Pulmonary artery endothelial cell (primary cell): ENCODE measurements around the gene USP17L25. TPM values are rescaled to one million over a fixed set of nuclear protein-coding genes. Genes with fewer than 3 reads are reported as not detected.
"Not testable (repeated sequence)": the region's sequence is repeated elsewhere in the genome, so short reads cannot be mapped to it uniquely, and the experiment has no call there.

Source experiments
- DNase-seq: peaks from one replicate; pipeline ENCODE4 v3.0.0-alpha.2; 2011; ENCODE audit warnings: low read depth, low spot score
- total RNA-seq: library from RNA; depleted of rRNA; stranded (reverse); fragments of >200 nt; gene quantifications from 2 replicates; pipeline ENCODE4 v1.2.3, GENCODE V29; 2014

Gene USP17L25, protein sequence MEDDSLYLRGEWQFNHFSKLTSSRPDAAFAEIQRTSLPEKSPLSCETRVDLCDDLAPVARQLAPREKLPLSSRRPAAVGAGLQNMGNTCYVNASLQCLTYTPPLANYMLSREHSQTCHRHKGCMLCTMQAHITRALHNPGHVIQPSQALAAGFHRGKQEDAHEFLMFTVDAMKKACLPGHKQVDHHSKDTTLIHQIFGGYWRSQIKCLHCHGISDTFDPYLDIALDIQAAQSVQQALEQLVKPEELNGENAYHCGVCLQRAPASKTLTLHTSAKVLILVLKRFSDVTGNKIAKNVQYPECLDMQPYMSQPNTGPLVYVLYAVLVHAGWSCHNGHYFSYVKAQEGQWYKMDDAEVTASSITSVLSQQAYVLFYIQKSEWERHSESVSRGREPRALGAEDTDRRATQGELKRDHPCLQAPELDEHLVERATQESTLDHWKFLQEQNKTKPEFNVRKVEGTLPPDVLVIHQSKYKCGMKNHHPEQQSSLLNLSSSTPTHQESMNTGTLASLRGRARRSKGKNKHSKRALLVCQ
- not detected in 2 replicates for total RNA-seq

DNA sequence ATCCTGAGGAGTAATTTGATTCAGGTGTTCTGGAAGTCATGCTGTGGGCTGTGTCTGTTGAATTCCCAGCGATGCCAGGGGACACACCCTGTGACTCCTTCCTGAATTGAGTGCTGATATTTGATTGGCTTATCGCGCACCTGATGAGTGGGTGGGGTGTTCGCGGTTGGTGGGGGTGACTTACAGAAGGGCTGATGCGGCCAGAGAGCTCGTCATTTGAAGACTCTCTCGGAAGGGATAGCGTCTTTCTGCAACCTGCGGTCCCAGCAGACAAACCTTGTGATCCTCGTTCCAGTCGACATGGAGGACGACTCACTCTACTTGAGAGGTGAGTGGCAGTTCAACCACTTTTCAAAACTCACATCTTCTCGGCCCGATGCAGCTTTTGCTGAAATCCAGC lies at the start of gene USP17L25:
Gene USP17L25, plus strand, starts transcription at position 301 of the 400 bp plus-strand sequence. Its CDS starts 0 bp downstream, at position 301.
- DNase-seq: not testable (repeated sequence)

DNA sequence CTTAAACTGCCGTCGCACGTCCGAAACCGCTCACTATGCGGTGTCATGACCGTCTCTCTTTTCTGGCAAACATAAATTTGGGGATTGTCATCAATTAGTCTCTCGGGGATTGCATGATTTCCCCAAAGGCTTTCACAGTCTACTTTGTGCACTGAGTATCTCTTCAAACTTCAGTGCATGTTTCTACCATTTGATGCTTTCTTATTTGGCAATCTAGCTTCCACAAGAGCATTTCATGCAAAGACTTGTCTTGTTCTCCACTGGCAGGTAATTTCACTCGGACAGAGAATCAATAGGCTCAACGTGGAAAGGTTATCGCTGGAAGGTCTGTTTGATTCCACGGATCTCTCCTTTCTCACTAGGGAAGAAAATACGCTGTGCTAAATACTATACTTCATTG lies 5.5 kb upstream of the USP17L25 start:
- DNase-seq: not testable (repeated sequence)

DNA sequence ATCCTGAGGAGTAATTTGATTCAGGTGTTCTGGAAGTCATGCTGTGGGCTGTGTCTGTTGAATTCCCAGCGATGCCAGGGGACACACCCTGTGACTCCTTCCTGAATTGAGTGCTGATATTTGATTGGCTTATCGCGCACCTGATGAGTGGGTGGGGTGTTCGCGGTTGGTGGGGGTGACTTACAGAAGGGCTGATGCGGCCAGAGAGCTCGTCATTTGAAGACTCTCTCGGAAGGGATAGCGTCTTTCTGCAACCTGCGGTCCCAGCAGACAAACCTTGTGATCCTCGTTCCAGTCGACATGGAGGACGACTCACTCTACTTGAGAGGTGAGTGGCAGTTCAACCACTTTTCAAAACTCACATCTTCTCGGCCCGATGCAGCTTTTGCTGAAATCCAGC lies 4.8 kb upstream of the USP17L25 start, which contains the start of gene USP17L24:
Gene USP17L24, plus strand, starts transcription at position 301 of the 400 bp plus-strand sequence. Its CDS starts 0 bp downstream, at position 301.
- not testable (repeated sequence) for DNase-seq

DNA sequence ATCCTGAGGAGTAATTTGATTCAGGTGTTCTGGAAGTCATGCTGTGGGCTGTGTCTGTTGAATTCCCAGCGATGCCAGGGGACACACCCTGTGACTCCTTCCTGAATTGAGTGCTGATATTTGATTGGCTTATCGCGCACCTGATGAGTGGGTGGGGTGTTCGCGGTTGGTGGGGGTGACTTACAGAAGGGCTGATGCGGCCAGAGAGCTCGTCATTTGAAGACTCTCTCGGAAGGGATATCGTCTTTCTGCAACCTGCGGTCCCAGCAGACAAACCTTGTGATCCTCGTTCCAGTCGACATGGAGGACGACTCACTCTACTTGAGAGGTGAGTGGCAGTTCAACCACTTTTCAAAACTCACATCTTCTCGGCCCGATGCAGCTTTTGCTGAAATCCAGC lies 4.6 kb downstream of the USP17L25 start, which contains the start of gene USP17L26:
Gene USP17L26, plus strand, starts transcription at position 301 of the 400 bp plus-strand sequence. Its CDS starts 0 bp downstream, at position 301.
- not testable (repeated sequence) for DNase-seq

DNA sequence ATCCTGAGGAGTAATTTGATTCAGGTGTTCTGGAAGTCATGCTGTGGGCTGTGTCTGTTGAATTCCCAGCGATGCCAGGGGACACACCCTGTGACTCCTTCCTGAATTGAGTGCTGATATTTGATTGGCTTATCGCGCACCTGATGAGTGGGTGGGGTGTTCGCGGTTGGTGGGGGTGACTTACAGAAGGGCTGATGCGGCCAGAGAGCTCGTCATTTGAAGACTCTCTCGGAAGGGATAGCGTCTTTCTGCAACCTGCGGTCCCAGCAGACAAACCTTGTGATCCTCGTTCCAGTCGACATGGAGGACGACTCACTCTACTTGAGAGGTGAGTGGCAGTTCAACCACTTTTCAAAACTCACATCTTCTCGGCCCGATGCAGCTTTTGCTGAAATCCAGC lies 9.4 kb downstream of the USP17L25 start, which contains the start of gene USP17L5:
Gene USP17L5, plus strand, starts transcription at position 301 of the 400 bp plus-strand sequence. Its CDS starts 0 bp downstream, at position 301.
- DNase-seq: not testable (repeated sequence)

DNA sequence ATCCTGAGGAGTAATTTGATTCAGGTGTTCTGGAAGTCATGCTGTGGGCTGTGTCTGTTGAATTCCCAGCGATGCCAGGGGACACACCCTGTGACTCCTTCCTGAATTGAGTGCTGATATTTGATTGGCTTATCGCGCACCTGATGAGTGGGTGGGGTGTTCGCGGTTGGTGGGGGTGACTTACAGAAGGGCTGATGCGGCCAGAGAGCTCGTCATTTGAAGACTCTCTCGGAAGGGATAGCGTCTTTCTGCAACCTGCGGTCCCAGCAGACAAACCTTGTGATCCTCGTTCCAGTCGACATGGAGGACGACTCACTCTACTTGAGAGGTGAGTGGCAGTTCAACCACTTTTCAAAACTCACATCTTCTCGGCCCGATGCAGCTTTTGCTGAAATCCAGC lies 14.1 kb downstream of the USP17L25 start, which contains the start of gene USP17L27:
Gene USP17L27, plus strand, starts transcription at position 301 of the 400 bp plus-strand sequence. Its CDS starts 0 bp downstream, at position 301.
- DNase-seq: not testable (repeated sequence)

DNA sequence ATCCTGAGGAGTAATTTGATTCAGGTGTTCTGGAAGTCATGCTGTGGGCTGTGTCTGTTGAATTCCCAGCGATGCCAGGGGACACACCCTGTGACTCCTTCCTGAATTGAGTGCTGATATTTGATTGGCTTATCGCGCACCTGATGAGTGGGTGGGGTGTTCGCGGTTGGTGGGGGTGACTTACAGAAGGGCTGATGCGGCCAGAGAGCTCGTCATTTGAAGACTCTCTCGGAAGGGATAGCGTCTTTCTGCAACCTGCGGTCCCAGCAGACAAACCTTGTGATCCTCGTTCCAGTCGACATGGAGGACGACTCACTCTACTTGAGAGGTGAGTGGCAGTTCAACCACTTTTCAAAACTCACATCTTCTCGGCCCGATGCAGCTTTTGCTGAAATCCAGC lies 18.9 kb downstream of the USP17L25 start, which contains the start of gene USP17L28:
Gene USP17L28, plus strand, starts transcription at position 301 of the 400 bp plus-strand sequence. Its CDS starts 0 bp downstream, at position 301.
- not testable (repeated sequence) for DNase-seq

DNA sequence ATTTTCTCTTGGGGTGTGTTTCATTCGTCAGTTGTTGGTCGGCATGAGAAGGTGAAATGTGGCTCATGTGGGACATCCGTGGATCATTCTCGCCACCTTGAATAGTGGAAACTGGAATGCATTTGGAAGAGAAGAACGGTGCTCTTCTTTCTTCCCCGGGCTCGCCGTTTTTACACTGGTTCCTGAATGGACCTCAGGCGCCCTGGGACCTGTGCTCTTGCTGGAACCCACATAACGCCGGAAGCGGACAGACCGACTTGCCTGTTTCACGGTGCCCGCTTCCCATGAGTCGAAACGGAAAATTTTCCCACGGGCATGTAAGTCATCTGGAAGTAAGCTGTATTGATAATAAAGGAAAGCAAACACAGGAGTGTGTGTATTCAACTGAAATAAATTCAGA lies 21.2 kb downstream of the USP17L25 start:
- not testable (repeated sequence) for DNase-seq

DNA sequence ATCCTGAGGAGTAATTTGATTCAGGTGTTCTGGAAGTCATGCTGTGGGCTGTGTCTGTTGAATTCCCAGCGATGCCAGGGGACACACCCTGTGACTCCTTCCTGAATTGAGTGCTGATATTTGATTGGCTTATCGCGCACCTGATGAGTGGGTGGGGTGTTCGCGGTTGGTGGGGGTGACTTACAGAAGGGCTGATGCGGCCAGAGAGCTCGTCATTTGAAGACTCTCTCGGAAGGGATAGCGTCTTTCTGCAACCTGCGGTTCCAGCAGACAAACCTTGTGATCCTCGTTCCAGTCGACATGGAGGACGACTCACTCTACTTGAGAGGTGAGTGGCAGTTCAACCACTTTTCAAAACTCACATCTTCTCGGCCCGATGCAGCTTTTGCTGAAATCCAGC lies 23.6 kb downstream of the USP17L25 start, which contains the start of gene USP17L29:
Gene USP17L29, plus strand, starts transcription at position 301 of the 400 bp plus-strand sequence. Its CDS starts 0 bp downstream, at position 301.
- not testable (repeated sequence) for DNase-seq

DNA sequence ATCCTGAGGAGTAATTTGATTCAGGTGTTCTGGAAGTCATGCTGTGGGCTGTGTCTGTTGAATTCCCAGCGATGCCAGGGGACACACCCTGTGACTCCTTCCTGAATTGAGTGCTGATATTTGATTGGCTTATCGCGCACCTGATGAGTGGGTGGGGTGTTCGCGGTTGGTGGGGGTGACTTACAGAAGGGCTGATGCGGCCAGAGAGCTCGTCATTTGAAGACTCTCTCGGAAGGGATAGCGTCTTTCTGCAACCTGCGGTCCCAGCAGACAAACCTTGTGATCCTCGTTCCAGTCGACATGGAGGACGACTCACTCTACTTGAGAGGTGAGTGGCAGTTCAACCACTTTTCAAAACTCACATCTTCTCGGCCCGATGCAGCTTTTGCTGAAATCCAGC lies 33.1 kb downstream of the USP17L25 start, which contains the start of gene USP17L30:
Gene USP17L30, plus strand, starts transcription at position 301 of the 400 bp plus-strand sequence. Its CDS starts 0 bp downstream, at position 301.
- not testable (repeated sequence) for DNase-seq

DNA sequence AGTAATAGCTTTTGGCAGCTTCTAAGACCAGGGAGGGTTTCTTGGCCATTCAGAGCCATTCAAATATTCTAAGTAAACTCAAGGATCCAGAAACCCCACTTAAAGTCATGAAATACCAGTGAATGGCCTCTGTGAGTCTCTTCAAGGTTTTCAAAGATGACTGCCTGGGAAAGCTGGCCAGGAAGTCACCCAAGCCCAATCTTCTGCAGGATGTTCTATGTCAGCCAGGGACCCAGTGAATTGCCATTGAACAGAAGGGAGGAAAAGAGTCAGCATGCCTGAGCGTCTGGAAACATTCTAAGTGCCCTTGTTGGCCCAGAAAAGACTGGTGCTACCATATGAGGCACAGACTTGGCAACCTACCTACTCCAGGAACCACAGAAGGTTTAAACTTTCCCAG lies 50.2 kb downstream of the USP17L25 start:
- not testable (repeated sequence) for DNase-seq

Other genes with a start within 250 kb of the USP17L25 start
- not detected in 2 replicates for gene FAM90A26, start 159.5 kb upstream of the USP17L25 start, total RNA-seq
- not detected in 2 replicates for gene USP17L10, start 119.3 kb upstream of the USP17L25 start, total RNA-seq
- gene USP17L11, start 114.5 kb upstream of the USP17L25 start, total RNA-seq: not detected in 2 replicates
- not detected in 2 replicates for gene USP17L12, start 109.8 kb upstream of the USP17L25 start, total RNA-seq
- gene USP17L13, start 105.0 kb upstream of the USP17L25 start, total RNA-seq: not detected in 2 replicates
- gene USP17L15, start 95.5 kb upstream of the USP17L25 start, total RNA-seq: not detected in 2 replicates
- gene USP17L17, start 86.0 kb upstream of the USP17L25 start, total RNA-seq: not detected in 2 replicates
- gene USP17L18, start 81.3 kb upstream of the USP17L25 start, total RNA-seq: not detected in 2 replicates
- gene USP17L19, start 76.5 kb upstream of the USP17L25 start, total RNA-seq: not detected in 2 replicates
- gene USP17L20, start 71.8 kb upstream of the USP17L25 start, total RNA-seq: not detected in 2 replicates
- not detected in 2 replicates for gene USP17L21, start 67.0 kb upstream of the USP17L25 start, total RNA-seq
- gene USP17L22, start 62.3 kb upstream of the USP17L25 start, total RNA-seq: not detected in 2 replicates
- gene USP17L24, start 4.7 kb upstream of the USP17L25 start, total RNA-seq: not detected in 2 replicates
- not detected in 2 replicates for gene USP17L26, start 4.7 kb downstream of the USP17L25 start, total RNA-seq
- gene USP17L5, start 9.5 kb downstream of the USP17L25 start, total RNA-seq: not detected in 2 replicates
- gene USP17L27, start 14.2 kb downstream of the USP17L25 start, total RNA-seq: not detected in 2 replicates
- gene USP17L28, start 19.0 kb downstream of the USP17L25 start, total RNA-seq: not detected in 2 replicates
- not detected in 2 replicates for gene USP17L29, start 23.7 kb downstream of the USP17L25 start, total RNA-seq
- gene USP17L30, start 33.2 kb downstream of the USP17L25 start, total RNA-seq: not detected in 2 replicates
- gene DEFB131A, start 114.5 kb downstream of the USP17L25 start, total RNA-seq: not detected in 2 replicates